Measurements from ENCODE around the gene FOXP2. TPM values are rescaled to one million over a fixed set of nuclear protein-coding genes. Genes with fewer than 3 reads are reported as not detected.
"Not testable (repeated sequence)": the region's sequence is repeated elsewhere in the genome, so short reads cannot be mapped to it uniquely, and the experiment has no call there.

The FOXP2 gene
- polyA plus RNA-seq, 2 of the 4 experiments (the other 2 are of a cell fraction) = 0.05 TPM; not detected in 1

DNA sequence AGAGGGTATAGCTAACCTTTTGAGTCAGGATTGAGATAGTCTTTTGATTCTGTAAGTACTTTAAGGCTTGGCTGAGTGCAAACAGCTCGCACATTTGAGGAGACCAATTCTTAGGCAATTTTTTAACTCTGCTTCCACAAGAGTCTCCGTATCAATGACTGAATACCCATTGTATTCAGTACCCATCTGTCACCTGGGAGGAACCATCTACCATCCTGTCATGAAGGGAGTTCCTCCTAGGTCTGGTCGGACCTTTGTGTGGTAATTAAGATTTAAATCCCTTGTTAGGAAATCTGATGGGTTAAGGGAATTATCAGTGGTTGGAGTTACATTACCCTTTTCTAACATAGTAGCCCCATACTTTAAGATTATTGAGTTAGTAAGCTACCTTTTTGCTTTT lies 30.3 kb upstream of the FOXP2 start:
- H3K9me3 ChIP-seq; POLR2A ChIA-PET; FAIRE-seq; H3K27ac ChIP-seq; H3K4me2 ChIP-seq; H3K4me1 ChIP-seq; CTCF ChIA-PET; H3K4me3 ChIP-seq; ATAC-seq; DNase-seq (ENCODE audit: low read depth in 1 of 2, low spot score in 1 of 2): not testable (repeated sequence)
- 29% methylated on average over 3 of the region's 3 CpGs for WGBS (ENCODE audit: missing lambda C conversion rate)

DNA sequence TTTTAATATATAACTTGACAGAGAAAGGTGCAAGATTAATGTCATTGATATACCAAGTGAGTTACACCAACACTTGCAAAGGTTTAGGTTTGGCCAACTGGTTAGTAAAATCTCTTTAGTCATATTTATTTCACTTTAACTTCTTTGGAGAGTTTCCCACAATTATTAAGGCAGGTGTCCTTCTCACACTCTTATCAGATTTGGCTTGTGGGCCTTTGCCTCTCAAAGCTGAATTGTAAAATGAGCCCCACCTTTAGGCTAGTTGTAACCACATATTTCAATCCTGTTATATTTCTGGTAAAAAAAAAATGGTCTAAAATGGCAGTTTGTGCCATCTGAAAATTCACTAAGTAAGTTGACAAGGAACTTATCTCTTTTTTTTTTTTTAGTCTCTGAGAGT lies 26.6 kb upstream of the FOXP2 start:
- CTCF ChIA-PET = no interaction called here

DNA sequence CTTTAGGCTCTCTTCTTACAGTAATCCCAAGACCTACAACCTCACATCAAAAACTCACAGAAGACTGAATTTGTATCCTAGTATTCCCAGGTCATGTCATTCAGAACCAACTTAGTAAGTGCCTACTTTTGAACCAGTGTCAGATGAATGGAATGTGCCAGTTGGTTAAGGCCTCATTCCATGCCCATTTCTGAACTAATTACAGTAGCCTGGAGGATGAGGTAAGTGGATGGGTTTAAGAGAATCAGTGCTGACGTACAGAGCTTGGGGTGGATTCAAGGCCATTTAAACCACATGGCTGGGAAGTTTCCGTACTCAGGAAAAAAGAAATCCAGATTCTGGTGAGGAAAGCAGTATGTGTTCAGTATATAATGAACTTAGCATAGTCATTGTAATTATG lies 21.9 kb upstream of the FOXP2 start:
- Histone ChIP-seq H3K9me3 (no peaks in the 10 kb centered on the region), H3K27ac (no peak overlapping the region), H3K4me3 (no peak overlapping the region), H3K4me2 (no peak overlapping the region), H3K4me1 (no peaks in the 10 kb centered on the region)
- POLR2A ChIA-PET = no interaction called here
- FAIRE-seq = no peak
- CTCF ChIA-PET = no interaction called here
- DNase-seq (ENCODE audit: low read depth in 1 of 2, low spot score in 1 of 2) = no peak
- TF ChIP-seq CEBPB (IDR thresholded peaks at IDR 0.05) (no peak), FOXS1 (CRISPR knock-in tag; IDR thresholded peaks at IDR 0.05) (no peak), FOSL2 (IDR thresholded peaks at IDR 0.05) (no peak), FOSL2 (CRISPR knock-in tag; IDR thresholded peaks at IDR 0.05) (no peak), TP53 (CRISPR knock-in tag; IDR thresholded peaks at IDR 0.05) (no peak), RFX5 (IDR thresholded peaks at IDR 0.05) (no peak), EHMT2 (IDR thresholded peaks at IDR 0.05; ENCODE audit: low read depth) (no peak), NPAS2 (CRISPR knock-in tag; IDR thresholded peaks at IDR 0.05; ENCODE audit: borderline replicate concordance) (no peak), ZSCAN20 (CRISPR knock-in tag; IDR thresholded peaks at IDR 0.05) (no peak), MAFK (IDR thresholded peaks at IDR 0.05; ENCODE audit: partially characterized antibody) (no peak), JUN (IDR thresholded peaks at IDR 0.05) (no peak), ZNF302 (CRISPR knock-in tag; IDR thresholded peaks at IDR 0.05) (no peak), ZFP36 (IDR thresholded peaks at IDR 0.05; ENCODE audit: borderline replicate concordance, partially characterized antibody) (no peak), FOSB (CRISPR knock-in tag; IDR thresholded peaks at IDR 0.05) (no peak), KDM1A (IDR thresholded peaks at IDR 0.05; ENCODE audit: low read depth) (no peak)
- TF ChIP-seq, protein P1, sequence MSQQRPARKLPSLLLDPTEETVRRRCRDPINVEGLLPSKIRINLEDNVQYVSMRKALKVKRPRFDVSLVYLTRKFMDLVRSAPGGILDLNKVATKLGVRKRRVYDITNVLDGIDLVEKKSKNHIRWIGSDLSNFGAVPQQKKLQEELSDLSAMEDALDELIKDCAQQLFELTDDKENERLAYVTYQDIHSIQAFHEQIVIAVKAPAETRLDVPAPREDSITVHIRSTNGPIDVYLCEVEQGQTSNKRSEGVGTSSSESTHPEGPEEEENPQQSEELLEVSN (IDR thresholded peaks at IDR 0.05; ENCODE audit: borderline replicate concordance, low read depth) = no peak
- TF ChIP-seq, protein P2, sequence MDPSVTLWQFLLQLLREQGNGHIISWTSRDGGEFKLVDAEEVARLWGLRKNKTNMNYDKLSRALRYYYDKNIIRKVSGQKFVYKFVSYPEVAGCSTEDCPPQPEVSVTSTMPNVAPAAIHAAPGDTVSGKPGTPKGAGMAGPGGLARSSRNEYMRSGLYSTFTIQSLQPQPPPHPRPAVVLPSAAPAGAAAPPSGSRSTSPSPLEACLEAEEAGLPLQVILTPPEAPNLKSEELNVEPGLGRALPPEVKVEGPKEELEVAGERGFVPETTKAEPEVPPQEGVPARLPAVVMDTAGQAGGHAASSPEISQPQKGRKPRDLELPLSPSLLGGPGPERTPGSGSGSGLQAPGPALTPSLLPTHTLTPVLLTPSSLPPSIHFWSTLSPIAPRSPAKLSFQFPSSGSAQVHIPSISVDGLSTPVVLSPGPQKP (IDR thresholded peaks at IDR 0.05; ENCODE audit: low read depth, low read length) = no peak
- TF ChIP-seq, protein P3, sequence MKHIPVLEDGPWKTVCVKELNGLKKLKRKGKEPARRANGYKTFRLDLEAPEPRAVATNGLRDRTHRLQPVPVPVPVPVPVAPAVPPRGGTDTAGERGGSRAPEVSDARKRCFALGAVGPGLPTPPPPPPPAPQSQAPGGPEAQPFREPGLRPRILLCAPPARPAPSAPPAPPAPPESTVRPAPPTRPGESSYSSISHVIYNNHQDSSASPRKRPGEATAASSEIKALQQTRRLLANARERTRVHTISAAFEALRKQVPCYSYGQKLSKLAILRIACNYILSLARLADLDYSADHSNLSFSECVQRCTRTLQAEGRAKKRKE (CRISPR knock-in tag; IDR thresholded peaks at IDR 0.05; ENCODE audit: low read depth) = no peak
- TF ChIP-seq, protein P4, sequence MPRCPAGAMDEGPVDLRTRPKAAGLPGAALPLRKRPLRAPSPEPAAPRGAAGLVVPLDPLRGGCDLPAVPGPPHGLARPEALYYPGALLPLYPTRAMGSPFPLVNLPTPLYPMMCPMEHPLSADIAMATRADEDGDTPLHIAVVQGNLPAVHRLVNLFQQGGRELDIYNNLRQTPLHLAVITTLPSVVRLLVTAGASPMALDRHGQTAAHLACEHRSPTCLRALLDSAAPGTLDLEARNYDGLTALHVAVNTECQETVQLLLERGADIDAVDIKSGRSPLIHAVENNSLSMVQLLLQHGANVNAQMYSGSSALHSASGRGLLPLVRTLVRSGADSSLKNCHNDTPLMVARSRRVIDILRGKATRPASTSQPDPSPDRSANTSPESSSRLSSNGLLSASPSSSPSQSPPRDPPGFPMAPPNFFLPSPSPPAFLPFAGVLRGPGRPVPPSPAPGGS (IDR thresholded peaks at IDR 0.05) = no peak
- WGBS (ENCODE audit: missing lambda C conversion rate) = 43% methylated on average over 2 of the region's 2 CpGs
- ATAC-seq = no peak

More for the DNA sequence above, 26.6 kb upstream of the FOXP2 start:
- DNase-seq (ENCODE audit: low read depth in 1 of 2, low spot score in 1 of 2) (no peak), FAIRE-seq (no peak), ATAC-seq (no peak)
- TF ChIP-seq JUN (IDR thresholded peaks at IDR 0.05) (no peak), RCOR1 (IDR thresholded peaks at IDR 0.05; ENCODE audit: low read depth, low read length) (no peak), HOXA7 (CRISPR knock-in tag; IDR thresholded peaks at IDR 0.05) (no peak), CBX8 (IDR thresholded peaks at IDR 0.05) (no peak), MAZ (IDR thresholded peaks at IDR 0.05; ENCODE audit: borderline replicate concordance, low read depth, low read length) (no peak)
- TF ChIP-seq, protein P5, sequence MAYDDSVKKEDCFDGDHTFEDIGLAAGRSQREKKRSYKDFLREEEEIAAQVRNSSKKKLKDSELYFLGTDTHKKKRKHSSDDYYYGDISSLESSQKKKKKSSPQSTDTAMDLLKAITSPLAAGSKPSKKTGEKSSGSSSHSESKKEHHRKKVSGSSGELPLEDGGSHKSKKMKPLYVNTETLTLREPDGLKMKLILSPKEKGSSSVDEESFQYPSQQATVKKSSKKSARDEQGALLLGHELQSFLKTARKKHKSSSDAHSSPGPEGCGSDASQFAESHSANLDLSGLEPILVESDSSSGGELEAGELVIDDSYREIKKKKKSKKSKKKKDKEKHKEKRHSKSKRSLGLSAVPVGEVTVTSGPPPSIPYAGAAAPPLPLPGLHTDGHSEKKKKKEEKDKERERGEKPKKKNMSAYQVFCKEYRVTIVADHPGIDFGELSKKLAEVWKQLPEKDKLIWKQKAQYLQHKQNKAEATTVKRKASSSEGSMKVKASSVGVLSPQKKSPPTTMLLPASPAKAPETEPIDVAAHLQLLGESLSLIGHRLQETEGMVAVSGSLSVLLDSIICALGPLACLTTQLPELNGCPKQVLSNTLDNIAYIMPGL (CRISPR knock-in tag; IDR thresholded peaks at IDR 0.05; ENCODE audit: borderline replicate concordance) = no peak
- TF ChIP-seq, protein P6, sequence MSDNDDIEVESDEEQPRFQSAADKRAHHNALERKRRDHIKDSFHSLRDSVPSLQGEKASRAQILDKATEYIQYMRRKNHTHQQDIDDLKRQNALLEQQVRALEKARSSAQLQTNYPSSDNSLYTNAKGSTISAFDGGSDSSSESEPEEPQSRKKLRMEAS (IDR thresholded peaks at IDR 0.05) = no peak
- TF ChIP-seq, protein P7, sequence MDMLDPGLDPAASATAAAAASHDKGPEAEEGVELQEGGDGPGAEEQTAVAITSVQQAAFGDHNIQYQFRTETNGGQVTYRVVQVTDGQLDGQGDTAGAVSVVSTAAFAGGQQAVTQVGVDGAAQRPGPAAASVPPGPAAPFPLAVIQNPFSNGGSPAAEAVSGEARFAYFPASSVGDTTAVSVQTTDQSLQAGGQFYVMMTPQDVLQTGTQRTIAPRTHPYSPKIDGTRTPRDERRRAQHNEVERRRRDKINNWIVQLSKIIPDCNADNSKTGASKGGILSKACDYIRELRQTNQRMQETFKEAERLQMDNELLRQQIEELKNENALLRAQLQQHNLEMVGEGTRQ (IDR thresholded peaks at IDR 0.05) = no peak
- H3K4me1 ChIP-seq = no peaks in the 10 kb centered on the region
- no peak overlapping the region for H3K4me2 ChIP-seq
- POLR2A ChIA-PET = no interaction called here
- H3K9me3 ChIP-seq = no peaks in the 10 kb centered on the region
- H3K27ac ChIP-seq = no peak overlapping the region
- no peak overlapping the region for H3K4me3 ChIP-seq
